Midbrain (tissue), 1 donor: ENCODE results near the gene NMUR1.
"Not testable (repeated sequence)": the region's sequence is repeated elsewhere in the genome, so short reads cannot be mapped to it uniquely, and the experiment has no call there.

Experiments
- DNase-seq: peaks from one replicate; lab custom pipeline; 2025; lab: John Stamatoyannopoulos, UW

The NMUR1 gene

DNA sequence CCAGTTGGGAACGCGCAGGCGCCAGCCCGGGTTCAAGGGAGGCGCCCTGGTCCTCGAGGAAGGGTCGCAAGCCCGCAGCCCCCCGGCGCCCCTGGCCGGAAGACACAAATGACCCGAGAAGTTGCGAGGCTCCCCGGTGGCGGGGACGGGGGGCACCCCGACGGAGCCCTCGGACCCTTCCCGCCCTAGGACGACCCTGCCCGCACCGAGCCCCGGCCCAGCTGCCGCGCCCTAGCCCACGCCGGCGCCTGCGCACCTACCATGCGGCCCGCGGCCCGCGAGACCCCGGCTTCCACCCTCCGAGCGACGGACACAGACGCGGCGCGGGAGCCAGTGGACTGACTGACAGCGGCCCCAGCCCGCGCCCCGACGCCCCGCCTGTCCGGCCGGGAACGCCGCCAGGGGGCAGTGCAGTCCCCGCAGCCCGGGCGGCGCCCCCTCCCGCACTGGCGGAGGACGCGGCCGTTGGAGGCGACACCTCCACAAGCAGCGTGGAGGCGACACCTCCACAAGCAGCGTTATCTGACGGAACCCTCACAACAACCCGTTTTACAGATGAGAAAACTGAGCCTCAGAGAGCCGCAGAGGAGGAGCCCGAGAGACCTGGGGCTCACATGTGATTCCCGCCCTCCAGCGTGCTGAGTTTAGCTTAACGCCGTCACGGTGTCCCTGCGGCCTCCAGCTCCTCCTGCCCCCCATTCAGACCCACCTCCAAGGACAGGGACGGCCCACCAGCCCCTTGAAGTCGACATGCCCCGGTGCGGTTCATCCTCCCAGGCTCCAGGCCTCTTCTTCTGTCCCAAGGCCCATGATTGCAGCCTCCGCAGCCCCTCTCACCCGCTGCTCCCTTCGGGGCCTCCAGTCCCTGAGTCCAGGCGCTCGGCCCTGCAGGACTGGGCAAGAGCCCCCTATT lies at the start of gene NMUR1:
Gene NMUR1 (minus strand): TSS at position 347 of the 913 bp plus-strand sequence. CDS start 84 bp downstream, at position 263.
- peak; percentile 33 for DNase-seq

- DNase-seq, result no peak
These were observed 49.3 kb upstream of the NMUR1 start for GRCh38 chr2:231579560-231579959.

DNA sequence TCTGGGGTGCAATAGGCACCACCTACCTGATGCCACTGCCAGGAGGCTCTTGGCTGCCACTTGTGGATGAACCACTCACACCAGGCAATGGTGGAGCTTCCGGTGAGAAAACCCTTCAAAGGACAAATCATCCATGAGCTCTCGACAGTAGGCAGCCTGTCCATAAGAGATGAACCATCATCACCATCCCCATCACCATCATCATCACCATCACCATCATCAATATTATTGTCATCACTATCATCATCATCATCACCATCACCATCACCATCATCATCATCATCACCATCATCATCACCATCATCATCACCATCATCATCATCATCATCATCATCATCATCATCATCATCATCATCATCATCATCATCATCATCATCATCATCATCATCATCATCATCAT lies 48.4 kb upstream of the NMUR1 start:
- DNase-seq, result not testable (repeated sequence)

GRCh38 chr2:231576465-231576864 lies 46.2 kb upstream of the NMUR1 start:
- no peak for DNase-seq

DNA sequence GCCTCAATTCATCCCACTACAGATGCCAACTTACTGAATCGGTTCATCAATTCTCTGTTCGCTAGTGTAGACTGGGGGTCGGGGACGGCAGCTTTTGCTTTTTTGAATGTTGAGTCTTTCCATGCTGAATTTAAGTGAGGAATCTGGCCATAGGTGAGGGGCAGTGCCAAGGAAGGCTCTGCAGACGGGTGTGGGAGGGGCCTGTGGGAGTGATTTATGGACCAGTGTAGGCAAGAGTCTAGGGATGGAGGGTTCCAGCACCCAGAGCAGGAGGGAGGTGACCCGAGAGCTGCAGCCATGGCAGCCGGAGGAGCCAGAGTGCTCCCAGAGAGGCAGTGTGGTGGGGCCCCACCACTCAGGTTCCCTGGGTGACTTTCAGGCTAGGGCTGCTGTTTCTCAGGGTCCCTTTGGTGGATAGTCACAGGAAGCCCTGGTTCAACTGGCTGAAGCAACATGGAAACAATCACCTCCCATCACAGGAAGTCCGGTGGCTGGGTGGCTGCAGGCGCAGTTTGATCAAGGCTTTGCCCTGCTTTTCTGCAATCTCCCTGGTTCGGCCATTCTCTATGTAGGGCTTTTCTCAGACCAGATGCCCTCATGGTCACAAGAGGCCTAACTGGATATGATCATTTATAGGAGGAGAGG lies 45.5 kb upstream of the NMUR1 start:
- no peak for DNase-seq

GRCh38 chr2:231573698-231574421 lies 43.6 kb upstream of the NMUR1 start:
- no peak for DNase-seq

DNA sequence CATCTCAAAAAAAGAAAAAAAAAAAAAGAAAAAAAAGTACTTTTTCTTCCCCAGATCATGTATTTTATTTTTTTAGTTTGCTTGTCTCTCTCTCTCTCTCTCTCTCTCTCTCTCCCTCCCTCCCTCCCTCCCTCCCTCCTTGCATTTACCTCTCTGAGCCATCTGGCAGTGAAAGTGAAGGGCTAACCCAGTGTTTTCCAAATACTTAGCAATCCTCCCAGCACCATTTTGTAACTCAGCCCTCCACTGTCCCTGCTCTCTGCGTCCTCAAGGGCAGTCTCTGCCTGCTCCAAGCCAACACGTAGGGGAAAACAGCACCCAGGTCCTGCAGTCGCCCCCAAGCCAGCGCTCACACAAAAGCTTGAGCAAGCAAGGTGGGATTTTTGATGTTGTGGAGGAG lies 42.9 kb upstream of the NMUR1 start:
- DNase-seq, result no peak

DNA sequence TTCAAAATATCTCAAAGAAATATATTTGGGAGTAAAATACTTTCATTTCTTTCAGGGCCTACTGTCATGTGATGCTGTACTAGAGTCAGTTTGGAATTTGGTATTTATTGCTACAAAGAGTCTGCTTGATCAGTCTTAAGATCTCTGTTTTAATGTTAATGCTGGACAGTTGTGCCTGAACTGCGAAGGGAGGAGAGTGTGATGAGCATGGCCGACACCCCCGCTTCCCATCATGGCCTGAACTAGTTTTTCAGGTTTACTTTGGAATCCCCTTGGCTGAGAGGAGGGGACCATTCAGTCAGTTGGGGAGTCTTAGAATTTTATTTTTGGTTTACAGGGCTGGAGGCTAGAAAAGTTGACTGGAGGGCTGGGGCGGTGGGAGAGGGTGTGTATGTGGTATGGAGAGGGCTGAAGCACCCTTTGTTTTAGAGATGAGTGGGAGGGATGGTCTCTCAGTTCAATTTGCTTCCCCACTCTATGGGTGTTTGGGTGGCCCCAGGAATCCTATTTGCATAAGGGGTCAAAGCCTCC lies 41.5 kb upstream of the NMUR1 start:
- no peak for DNase-seq

- not testable (repeated sequence) for DNase-seq
These were observed 40.7 kb upstream of the NMUR1 start for GRCh38 chr2:231570915-231571314.

- DNase-seq, result no peak
These were observed 38.7 kb upstream of the NMUR1 start for GRCh38 chr2:231568785-231569435.

GRCh38 chr2:231568098-231568784 lies 38.0 kb upstream of the NMUR1 start:
- DNase-seq, result no peak

DNA sequence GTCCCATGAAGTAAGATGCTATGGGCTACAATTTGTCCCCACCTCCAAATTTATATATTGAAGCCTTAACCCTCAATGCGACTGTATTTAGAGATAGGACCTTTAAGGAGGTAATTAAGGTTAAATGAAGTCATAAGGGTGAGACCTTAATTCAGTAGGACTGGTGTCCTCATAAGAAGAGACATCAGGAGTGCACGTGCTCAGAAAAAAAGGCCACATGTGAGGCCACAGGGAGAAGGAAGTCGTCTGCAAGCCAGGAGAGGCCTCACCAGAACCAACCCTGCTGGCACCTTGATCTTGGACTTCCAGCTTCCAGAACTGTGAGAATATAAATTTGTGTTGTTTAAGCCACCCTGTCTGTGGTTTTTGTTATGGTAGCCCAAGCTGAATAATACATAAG lies 36.9 kb upstream of the NMUR1 start:
- no peak for DNase-seq

- no peak for DNase-seq
These were observed 35.8 kb upstream of the NMUR1 start for GRCh38 chr2:231565887-231566594.

- DNase-seq, result peak; percentile 79
These were observed 33.2 kb upstream of the NMUR1 start for GRCh38 chr2:231563378-231563961.

DNA sequence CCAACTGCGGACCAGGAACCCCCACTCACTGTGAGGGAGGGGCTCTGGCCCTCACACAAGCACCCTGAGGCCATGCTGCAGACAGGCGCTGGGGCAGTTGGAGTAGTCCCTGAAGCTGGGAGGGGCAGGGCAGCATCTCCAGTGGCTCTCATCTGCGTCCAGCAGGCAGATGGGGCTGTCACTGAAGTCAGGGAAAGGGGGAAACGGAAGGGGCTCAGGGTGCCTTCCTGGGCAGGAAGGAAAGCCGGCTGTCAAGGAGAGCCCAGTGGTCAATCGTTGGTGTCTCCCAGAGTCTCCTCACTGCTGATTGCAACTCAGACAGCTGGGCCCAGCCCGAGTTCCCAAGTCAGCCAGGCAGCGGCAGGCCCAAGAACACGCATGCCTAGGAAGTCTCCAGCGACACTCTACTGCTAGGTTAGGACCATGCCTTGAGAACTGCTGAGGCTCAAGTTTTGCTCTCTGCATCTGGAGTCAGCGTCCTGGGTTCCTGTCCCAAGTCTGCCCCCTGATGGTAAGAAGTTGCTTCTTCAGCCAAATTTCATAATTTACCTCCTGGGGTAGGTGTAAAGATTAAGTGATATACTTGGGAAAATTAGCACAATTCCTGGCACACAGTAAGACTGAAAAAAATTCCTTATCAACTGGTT lies 27.4 kb upstream of the NMUR1 start:
- DNase-seq, result peak; percentile 65

GRCh38 chr2:231556981-231557380 lies 26.7 kb upstream of the NMUR1 start:
- DNase-seq, result no peak

DNA sequence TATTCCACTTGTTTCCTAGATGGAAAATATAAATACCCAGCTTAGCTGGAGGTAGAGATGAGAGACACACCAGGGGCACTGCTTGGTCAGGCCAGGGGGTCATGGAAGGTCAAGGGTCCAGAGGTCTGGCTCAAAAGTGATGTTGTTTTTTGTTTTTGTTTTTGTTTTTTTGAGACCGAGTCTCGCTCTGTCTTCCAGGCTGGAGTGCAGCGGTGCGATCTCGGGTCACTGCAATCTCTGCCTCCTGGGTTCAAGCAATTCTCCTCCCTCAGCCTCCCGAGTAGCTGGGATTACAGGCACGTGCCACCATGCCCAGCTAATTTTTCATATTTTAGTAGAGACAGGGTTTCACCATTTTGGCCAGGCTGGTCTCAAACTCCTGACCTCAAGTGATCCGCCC lies 26.3 kb upstream of the NMUR1 start:
- not testable (repeated sequence) for DNase-seq

DNA sequence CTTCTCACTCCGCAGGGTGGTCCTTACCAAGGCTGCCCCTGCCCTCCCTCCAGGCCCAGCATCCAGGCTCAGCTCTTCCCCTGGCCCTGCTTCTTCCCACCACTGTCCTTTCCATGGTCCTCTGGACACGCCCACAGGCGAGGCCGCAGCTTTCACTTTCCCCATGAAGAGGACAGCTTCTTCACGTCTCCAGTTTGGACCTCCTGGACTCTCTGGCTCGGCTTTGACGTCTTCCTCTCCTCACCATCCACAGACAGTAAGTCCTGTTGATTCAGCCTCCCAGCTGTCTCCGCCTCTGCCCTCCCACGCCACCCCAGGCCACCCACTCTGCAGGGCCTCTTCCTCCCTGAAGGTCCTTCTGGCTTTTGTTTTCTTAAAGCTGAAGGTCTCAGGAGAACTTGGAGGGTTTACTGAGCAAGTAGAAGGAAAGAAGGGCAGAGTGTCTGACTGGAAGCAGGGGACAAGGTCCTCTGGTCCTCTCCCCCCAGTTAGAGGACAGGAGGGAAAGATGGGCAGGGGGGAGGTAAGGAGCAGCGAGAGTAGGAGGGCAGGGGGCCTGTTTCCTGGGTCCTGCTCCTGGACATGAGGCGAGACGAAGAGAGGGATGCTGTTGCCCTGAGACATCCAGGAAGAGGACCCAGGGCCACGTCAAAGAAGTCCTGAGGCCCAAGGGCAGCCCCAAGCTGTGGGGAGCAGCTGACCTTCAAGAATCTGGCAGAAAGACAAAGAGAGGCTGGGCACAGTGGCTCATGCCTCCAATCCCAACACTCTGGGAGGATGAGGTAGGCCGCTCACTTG lies 24.7 kb upstream of the NMUR1 start:
- DNase-seq, result no peak

DNA sequence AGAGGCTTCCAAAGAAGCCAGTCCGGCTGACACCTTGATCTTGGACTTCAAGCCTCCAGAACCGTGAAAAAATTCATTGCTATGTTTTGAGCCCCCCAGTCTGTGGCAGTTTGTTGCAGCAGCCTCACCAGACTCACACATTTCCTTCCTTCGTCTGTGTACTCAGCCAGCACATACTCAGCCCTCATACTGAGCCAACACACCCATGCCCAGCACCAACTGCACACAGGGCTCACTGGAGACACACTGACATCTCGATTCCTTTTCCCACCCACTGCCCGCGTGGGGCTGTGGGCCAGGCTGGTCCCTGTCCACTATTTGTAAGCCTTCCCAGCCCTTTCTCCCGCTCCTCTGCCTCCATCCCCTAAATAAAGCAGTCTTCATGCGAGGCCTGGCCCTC lies 24.1 kb upstream of the NMUR1 start:
- no peak for DNase-seq
